HG02642 (cell line): ENCODE results near the gene ZNF443.
"Not testable (repeated sequence)": the region's sequence is repeated elsewhere in the genome, so short reads cannot be mapped to it uniquely, and the experiment has no call there.

ENCODE experiments used
- ATAC-seq: cut with Tn5 transposase; IDR thresholded peaks from one replicate; pipeline ENCODE4 v1.9.1; 2021; ENCODE audit warnings: mild to moderate bottlenecking; ENCODE audit not compliant: unreplicated experiment, poor library complexity

The ZNF443 gene

DNA sequence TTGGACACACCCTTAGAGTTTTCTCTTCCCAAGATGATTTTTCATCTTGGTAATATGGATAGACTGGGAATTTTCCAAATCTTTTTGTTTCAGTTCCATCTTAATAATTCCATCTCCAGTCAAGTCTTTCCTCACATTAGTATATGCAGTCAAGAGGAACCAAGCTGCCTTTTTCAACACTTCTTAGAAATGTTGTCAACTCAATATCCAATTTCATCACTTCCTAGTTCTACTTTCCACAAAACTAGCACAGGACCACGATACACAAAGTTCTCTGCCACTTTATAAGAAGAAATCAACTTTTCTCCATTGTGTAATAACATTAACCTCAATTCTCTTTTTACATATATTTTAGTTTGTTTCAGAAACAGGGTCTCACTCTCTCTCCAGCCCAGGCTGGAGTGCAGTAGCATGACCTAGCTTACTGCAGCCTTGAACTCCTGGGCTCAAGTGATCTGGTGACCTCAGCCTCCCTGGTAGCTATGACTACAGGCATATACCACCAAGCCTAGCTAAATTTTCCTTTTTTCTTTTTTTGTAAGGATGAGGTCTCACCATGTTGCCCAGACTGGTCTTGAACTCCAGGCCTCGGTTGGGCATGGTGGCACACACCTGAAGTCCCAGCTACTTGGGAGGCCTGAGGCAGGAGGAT lies 15.5 kb downstream of the ZNF443 start:
- ATAC-seq: no peak

DNA sequence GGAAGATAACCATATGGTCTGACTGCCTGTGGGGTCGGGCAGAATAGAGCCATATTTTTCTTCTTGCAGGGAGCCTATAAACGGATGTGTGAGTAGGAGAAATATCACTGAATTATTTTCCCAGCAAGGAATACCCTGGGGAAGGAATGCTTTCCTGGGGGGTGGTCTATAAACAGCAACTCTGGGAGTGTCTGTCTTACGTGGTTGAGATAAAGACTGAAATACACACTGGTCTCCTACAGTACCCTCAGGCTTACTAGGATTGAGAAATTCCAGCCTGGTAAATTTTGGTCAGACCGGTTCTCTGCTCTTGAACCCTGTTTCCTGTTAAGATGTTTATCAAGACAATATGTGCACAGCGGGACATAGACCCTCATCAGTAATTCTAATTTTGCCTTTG lies 23.5 kb downstream of the ZNF443 start:
- ATAC-seq: not testable (repeated sequence)

- ATAC-seq: no peak
Observed at GRCh38 chr19:12411893-12412292, 28.9 kb downstream of the ZNF443 start.

DNA sequence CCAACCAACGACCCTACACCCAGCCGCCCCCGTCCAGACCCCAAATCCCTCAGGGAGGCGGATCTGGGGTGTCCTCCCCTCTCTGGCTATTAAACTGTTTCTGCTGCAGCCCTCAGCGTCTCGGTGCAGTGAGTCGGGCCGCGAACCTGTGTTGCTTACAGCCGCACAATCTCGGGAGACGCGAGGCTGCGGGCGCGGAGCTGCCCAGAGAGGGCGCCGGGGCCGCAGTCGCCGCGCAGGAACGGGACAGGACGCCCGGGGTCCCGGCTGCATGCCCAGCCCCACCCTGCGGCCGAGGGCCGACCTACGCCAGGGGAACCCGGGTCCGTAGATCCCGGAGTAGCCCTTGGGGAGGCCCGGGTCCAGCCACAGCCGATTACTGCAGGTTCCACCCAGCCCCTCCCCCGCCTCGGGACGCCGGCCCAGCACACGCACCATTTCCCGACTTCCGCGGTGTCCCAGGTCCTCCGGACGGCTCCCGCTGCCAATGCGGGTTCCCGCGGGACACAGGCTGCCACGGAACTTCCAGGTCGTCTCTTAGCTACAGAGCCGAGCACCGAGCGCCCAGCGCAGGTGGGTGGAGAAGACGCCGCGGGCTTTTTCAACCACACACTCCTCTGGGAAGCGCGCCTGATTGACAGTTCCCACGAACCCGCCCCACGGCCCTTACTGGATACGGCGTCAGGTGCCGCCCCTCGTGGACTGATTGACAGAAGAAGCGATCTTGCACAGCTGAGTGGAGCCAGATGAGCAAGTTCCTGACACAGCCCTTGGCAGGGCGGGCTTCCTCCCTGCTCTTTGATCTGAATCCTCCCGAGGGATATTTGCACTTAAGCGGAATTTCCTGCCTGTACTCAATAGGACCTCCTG lies 40.0 kb downstream of the ZNF443 start, which contains the start of gene ZNF799:
TSS of gene ZNF799 (minus strand) at position 639 of the 870 bp plus-strand sequence. CDS start at position 438, 201 bp downstream.
- ATAC-seq: peak; percentile 91

DNA sequence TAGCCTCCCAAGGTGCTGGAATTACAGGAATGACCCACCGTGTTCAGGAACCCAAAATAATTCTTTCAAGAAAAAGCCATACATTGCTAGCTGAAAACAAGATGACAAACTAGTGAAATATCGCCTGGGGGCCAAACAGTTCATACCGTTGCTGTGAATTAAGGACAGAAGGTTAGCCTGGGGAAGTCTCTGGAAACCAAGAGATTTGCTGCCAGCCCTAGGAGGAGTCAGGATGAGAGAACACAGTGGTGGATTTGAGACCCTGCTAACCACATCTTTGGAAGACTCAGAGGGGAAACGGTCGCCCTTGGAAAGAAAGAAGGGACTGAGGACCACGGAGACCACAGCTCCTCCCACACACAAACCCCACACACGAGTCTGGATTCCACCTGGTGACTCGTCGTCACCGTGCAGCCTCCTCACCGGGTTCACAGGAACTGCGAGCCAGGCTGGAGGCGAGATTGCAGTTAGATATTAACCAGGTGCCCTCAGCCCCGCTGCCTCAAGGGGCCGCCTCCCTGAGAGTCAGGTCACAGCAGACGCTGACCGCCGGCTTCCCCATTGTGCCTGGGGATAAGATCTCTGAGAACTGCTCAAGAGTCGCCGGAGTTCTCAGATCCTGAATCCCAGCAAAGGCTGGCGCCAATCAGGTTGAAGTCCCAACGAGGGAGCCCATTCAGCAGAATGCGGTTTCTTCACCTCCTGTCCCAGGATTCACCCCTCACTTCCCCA lies 40.8 kb downstream of the ZNF443 start:
- peak; percentile 33 for ATAC-seq

GRCh38 chr19:12391148-12391547 lies 49.7 kb downstream of the ZNF443 start:
- ATAC-seq: not testable (repeated sequence)

GRCh38 chr19:12386365-12386764 lies 54.5 kb downstream of the ZNF443 start:
- ATAC-seq: not testable (repeated sequence)

DNA sequence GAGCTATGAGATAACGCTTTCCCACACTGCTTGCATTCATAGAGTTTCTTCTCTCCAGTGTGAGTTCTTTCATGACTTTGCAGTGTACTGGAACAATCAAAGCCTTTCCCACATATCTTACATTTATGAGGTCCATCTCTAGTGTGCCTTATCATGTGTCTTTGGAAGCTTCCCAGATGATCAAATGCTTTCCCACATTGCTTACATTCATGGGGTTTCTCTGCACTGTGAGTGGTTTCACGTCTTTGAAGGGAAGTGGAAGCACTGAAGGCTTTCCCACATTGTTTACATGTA lies 60.4 kb downstream of the ZNF443 start:
- no peak for ATAC-seq

GRCh38 chr19:12379732-12380443 lies 60.9 kb downstream of the ZNF443 start:
- ATAC-seq: no peak
